Thoracic aorta (tissue), 2 donors: ENCODE results near the gene CLSTN2. TPM values are rescaled to one million over a fixed set of nuclear protein-coding genes. Genes with fewer than 3 reads are reported as not detected.

Source experiments
- ATAC-seq: fragments of 150-250 bp; one replicate; pipeline ENCODE4 v1.8.0; 2017; ENCODE audit warnings: low read depth; ENCODE audit not compliant: insufficient number of reproducible peaks, low FRiP score
- DNase-seq: peaks from one replicate; pipeline ENCODE4 v3.0.0-alpha.2; 2020; ENCODE audit warnings: low spot score
- H3K27ac ChIP-seq, 2 donors: fragments of 200-600 bp; sonication (generic); 1 replicate in 1 of 2; 2 replicates in 1 of 2; pipeline ENCODE4 v1.5.1; 2016; ENCODE audit warnings: mild to moderate bottlenecking in 2 of 2, moderate library complexity in 2 of 2
- H3K27me3 ChIP-seq: fragments of 200-600 bp; sonication (generic); replicated peaks from 2 replicates; pipeline ENCODE4 v1.6.0; 2016; ENCODE audit warnings: mild to moderate bottlenecking; ENCODE audit not compliant: insufficient read depth
- H3K36me3 ChIP-seq: fragments of 200-600 bp; sonication (generic); one replicate; pipeline ENCODE4 v1.5.1; 2016
- H3K4me1 ChIP-seq, 2 donors: fragments of 200-600 bp; sonication (generic); 1 replicate in 1 of 2; 2 replicates in 1 of 2; pipeline versions ENCODE4 v1.5.1 to v1.6.0; 2016; ENCODE audit warnings: low read depth in 2 of 2, mild to moderate bottlenecking in 1 of 2; ENCODE audit not compliant: control insufficient read depth in 1 of 2
- H3K4me3 ChIP-seq: fragments of 200-600 bp; sonication (generic); 2 replicates; pipeline ENCODE4 v1.5.1; 2016; ENCODE audit warnings: mild to moderate bottlenecking
- H3K9me3 ChIP-seq: fragments of 200-600 bp; sonication (generic); 2 replicates; pipeline ENCODE4 v1.5.1; 2016
- CTCF ChIP-seq: fragments of 200-600 bp; sonication (generic); IDR thresholded peaks from one replicate; pipeline ENCODE4 v1.5.1; 2019; ENCODE audit warnings: antibody characterized with exemption
- total RNA-seq, 2 donors: library from RNA; depleted of rRNA; stranded (reverse); fragments of >200 nt; gene quantifications; one replicate each; pipeline versions ENCODE4 v1.1.0 to v1.2.3, GENCODE V29; 2016

CLSTN2 gene
- total RNA-seq, 2 donors from 2014 or later = 7.6 to 15.7 TPM

- no peak for TF ChIP-seq CTCF
- Histone ChIP-seq H3K27ac (no peak overlapping the region), H3K4me1 (no peaks in the 10 kb centered on the region), H3K4me3 (no peak overlapping the region), H3K27me3 (no peaks in the 10 kb centered on the region), H3K9me3 (no peaks in the 10 kb centered on the region), H3K36me3 (no peaks in the 10 kb centered on the region)
- ATAC-seq (no peak), DNase-seq (no peak)
Observed at GRCh38 chr3:140117096-140117526, 182.1 kb downstream of the CLSTN2 start.

GRCh38 chr3:140122183-140122582 is 187.2 kb downstream of the CLSTN2 start:
- no peak overlapping the region for H3K27ac ChIP-seq
- H3K36me3 ChIP-seq = no peaks in the 10 kb centered on the region
- H3K4me3 ChIP-seq = no peak overlapping the region
- DNase-seq = no peak
- TF ChIP-seq CTCF = no peak
- no peaks in the 10 kb centered on the region for H3K9me3 ChIP-seq
- ATAC-seq = no peak
- no peaks in the 10 kb centered on the region for H3K27me3 ChIP-seq
- no peaks in the 10 kb centered on the region for H3K4me1 ChIP-seq

GRCh38 chr3:140128217-140128616 is 193.2 kb downstream of the CLSTN2 start:
- no peaks in the 10 kb centered on the region for H3K36me3 ChIP-seq
- H3K9me3 ChIP-seq = no peaks in the 10 kb centered on the region
- DNase-seq (no peak), ATAC-seq (no peak)
- no peak overlapping the region for H3K4me3 ChIP-seq
- TF ChIP-seq CTCF = no peak
- H3K4me1 ChIP-seq = no peaks in the 10 kb centered on the region
- no peaks in the 10 kb centered on the region for H3K27me3 ChIP-seq
- H3K27ac ChIP-seq = no peak overlapping the region

GRCh38 chr3:140128631-140129030 is 193.6 kb downstream of the CLSTN2 start:
- peak; percentile 13 for TF ChIP-seq CTCF
- Histone ChIP-seq H3K27ac (no peak overlapping the region), H3K36me3 (no peaks in the 10 kb centered on the region), H3K4me1 (no peaks in the 10 kb centered on the region), H3K9me3 (no peaks in the 10 kb centered on the region), H3K27me3 (no peaks in the 10 kb centered on the region), H3K4me3 (no peak overlapping the region)
- DNase-seq = no peak
- ATAC-seq = no peak

GRCh38 chr3:140129768-140130284 is 194.8 kb downstream of the CLSTN2 start:
- no peak for TF ChIP-seq CTCF
- Histone ChIP-seq H3K4me3 (no peak overlapping the region), H3K36me3 (no peaks in the 10 kb centered on the region), H3K9me3 (no peaks in the 10 kb centered on the region), H3K27me3 (no peaks in the 10 kb centered on the region), H3K4me1 (no peaks in the 10 kb centered on the region), H3K27ac (no peak overlapping the region)
- DNase-seq = no peak
- ATAC-seq = no peak
